ENCODE measurements around the gene MORC1.

MORC1 gene

DNA sequence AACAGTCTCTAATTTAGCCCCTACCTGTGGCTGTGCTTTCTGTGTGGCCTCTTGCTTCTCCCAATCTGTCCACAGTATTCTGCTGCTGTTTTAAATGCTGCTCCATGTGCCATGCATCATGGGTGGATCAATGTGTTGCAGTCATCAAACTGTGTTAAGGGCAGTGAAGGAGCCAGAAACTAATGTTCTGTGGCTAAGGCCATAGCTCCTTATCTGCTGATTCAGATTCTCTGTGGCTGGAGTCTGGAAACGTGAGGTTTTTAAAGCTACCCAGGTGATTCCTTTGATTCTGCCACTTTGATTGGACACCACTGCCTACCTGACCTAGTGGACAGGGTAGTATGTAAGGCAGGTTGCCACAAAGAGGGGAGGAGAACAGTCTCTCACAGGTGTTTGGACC, 44.8 kb downstream of the MORC1 start:
- no peak overlapping the region for H3K4me3 ChIP-seq (ENCODE audit: insufficient read depth, low read depth, low read length, poor library complexity, severe bottlenecking)
- no peaks in the 10 kb centered on the region for H3K27me3 ChIP-seq (replicated peaks; ENCODE audit: control insufficient read depth, insufficient read depth, low read length, poor library complexity, severe bottlenecking)
- no peaks in the 10 kb centered on the region for H3K4me1 ChIP-seq (ENCODE audit: control insufficient read depth, insufficient read depth, low read length, poor library complexity, severe bottlenecking)
- H3K9me3 ChIP-seq (ENCODE audit: control insufficient read depth, low read length) = no peaks in the 10 kb centered on the region
- no peak for DNase-seq
- no peaks in the 10 kb centered on the region for H3K36me3 ChIP-seq (ENCODE audit: control insufficient read depth, insufficient read depth, low read length)
- H3K27ac ChIP-seq (ENCODE audit: insufficient read depth, low read length, poor library complexity, severe bottlenecking) = no peak overlapping the region

DNA sequence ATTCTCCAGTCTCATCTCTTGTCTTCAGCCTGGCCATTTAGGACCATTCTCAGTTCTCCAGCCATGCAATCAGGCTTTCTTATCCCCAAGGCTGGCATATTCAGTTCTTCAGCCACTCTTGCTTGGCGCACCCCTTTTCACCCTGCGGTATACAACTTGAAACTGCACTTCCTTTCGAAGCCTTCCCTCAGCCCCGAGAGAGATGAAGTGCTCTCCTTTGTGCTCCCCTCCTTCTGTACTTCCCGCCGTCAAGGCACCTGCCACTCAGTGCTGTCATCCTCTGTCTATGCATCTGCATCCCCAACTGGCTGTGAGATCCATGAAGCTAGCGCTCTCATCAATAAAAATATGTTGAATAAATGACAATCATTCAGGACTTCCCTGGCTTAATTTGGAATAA, 45.7 kb downstream of the MORC1 start:
- Histone ChIP-seq H3K27ac (ENCODE audit: insufficient read depth, low read length, poor library complexity, severe bottlenecking) (no peak overlapping the region), H3K4me1 (ENCODE audit: control insufficient read depth, insufficient read depth, low read length, poor library complexity, severe bottlenecking) (no peaks in the 10 kb centered on the region), H3K27me3 (replicated peaks; ENCODE audit: control insufficient read depth, insufficient read depth, low read length, poor library complexity, severe bottlenecking) (no peaks in the 10 kb centered on the region), H3K9me3 (ENCODE audit: control insufficient read depth, low read length) (no peaks in the 10 kb centered on the region), H3K36me3 (ENCODE audit: control insufficient read depth, insufficient read depth, low read length) (no peaks in the 10 kb centered on the region), H3K4me3 (ENCODE audit: insufficient read depth, low read depth, low read length, poor library complexity, severe bottlenecking) (no peak overlapping the region)
- DNase-seq = no peak

DNA sequence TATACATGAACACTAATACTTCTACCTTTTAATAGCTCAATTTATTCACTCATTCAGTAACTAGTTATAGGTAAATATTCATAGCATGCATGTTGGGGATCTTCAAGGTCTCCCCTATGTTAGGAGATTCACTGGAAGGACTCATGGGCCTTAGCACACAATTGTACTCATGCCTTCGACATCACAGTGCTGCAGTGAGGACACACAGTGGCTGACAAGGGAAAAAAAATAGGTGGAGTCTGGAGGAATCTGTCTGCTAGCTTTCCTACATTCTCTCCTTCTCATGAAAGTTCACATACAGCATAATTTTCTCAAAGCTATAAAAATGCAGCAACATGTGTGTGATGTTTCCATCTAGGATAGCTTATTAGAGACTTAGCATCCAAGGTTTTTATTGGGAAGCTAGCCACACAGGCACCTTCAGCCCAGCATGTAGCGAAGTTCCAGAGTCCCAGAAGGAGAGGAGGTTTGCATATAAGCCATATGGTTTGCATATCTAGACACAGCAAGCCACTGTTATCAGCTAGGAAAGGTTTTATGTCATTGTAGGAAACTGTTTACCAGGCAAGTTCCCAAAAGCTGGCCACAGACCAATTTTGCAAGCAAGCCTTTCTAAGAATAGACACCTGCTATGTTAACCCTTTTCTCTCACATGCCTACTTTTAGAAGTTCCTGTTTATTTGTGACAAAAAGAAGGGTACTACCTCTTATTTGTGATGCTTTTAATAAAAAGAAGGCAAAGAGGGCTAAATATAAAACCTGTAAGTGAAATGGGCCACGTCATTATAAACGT, 46.4 kb downstream of the MORC1 start:
- Histone ChIP-seq H3K9me3 (ENCODE audit: control insufficient read depth, low read length) (no peaks in the 10 kb centered on the region), H3K4me1 (ENCODE audit: control insufficient read depth, insufficient read depth, low read length, poor library complexity, severe bottlenecking) (no peaks in the 10 kb centered on the region), H3K4me3 (ENCODE audit: insufficient read depth, low read depth, low read length, poor library complexity, severe bottlenecking) (no peak overlapping the region), H3K27ac (ENCODE audit: insufficient read depth, low read length, poor library complexity, severe bottlenecking) (no peak overlapping the region), H3K36me3 (ENCODE audit: control insufficient read depth, insufficient read depth, low read length) (no peaks in the 10 kb centered on the region), H3K27me3 (replicated peaks; ENCODE audit: control insufficient read depth, insufficient read depth, low read length, poor library complexity, severe bottlenecking) (no peaks in the 10 kb centered on the region)
- no peak for DNase-seq

GRCh38 chr3:109070211-109070610, 47.7 kb downstream of the MORC1 start:
- no peaks in the 10 kb centered on the region for H3K27me3 ChIP-seq (replicated peaks; ENCODE audit: control insufficient read depth, insufficient read depth, low read length, poor library complexity, severe bottlenecking)
- no peak overlapping the region for H3K27ac ChIP-seq (ENCODE audit: insufficient read depth, low read length, poor library complexity, severe bottlenecking)
- no peak for DNase-seq
- H3K4me3 ChIP-seq (ENCODE audit: insufficient read depth, low read depth, low read length, poor library complexity, severe bottlenecking) = no peak overlapping the region
- H3K36me3 ChIP-seq (ENCODE audit: control insufficient read depth, insufficient read depth, low read length) = no peaks in the 10 kb centered on the region
- H3K9me3 ChIP-seq (ENCODE audit: control insufficient read depth, low read length) = no peaks in the 10 kb centered on the region
- no peaks in the 10 kb centered on the region for H3K4me1 ChIP-seq (ENCODE audit: control insufficient read depth, insufficient read depth, low read length, poor library complexity, severe bottlenecking)

GRCh38 chr3:109066864-109067263, 51.1 kb downstream of the MORC1 start:
- no peak for DNase-seq
- Histone ChIP-seq H3K4me1 (ENCODE audit: control insufficient read depth, insufficient read depth, low read length, poor library complexity, severe bottlenecking) (no peaks in the 10 kb centered on the region), H3K27me3 (replicated peaks; ENCODE audit: control insufficient read depth, insufficient read depth, low read length, poor library complexity, severe bottlenecking) (no peaks in the 10 kb centered on the region), H3K4me3 (ENCODE audit: insufficient read depth, low read depth, low read length, poor library complexity, severe bottlenecking) (no peak overlapping the region), H3K27ac (ENCODE audit: insufficient read depth, low read length, poor library complexity, severe bottlenecking) (no peak overlapping the region), H3K9me3 (ENCODE audit: control insufficient read depth, low read length) (no peaks in the 10 kb centered on the region), H3K36me3 (ENCODE audit: control insufficient read depth, insufficient read depth, low read length) (no peaks in the 10 kb centered on the region)

GRCh38 chr3:109059264-109059663, 58.7 kb downstream of the MORC1 start:
- Histone ChIP-seq H3K4me3 (ENCODE audit: insufficient read depth, low read depth, low read length, poor library complexity, severe bottlenecking) (no peak overlapping the region), H3K4me1 (ENCODE audit: control insufficient read depth, insufficient read depth, low read length, poor library complexity, severe bottlenecking) (no peaks in the 10 kb centered on the region), H3K27me3 (replicated peaks; ENCODE audit: control insufficient read depth, insufficient read depth, low read length, poor library complexity, severe bottlenecking) (no peaks in the 10 kb centered on the region), H3K36me3 (ENCODE audit: control insufficient read depth, insufficient read depth, low read length) (no peaks in the 10 kb centered on the region), H3K9me3 (ENCODE audit: control insufficient read depth, low read length) (no peaks in the 10 kb centered on the region), H3K27ac (ENCODE audit: insufficient read depth, low read length, poor library complexity, severe bottlenecking) (no peak overlapping the region)
- DNase-seq = no peak

GRCh38 chr3:109057616-109058015, 60.3 kb downstream of the MORC1 start:
- Histone ChIP-seq H3K27me3 (replicated peaks; ENCODE audit: control insufficient read depth, insufficient read depth, low read length, poor library complexity, severe bottlenecking) (no peaks in the 10 kb centered on the region), H3K4me3 (ENCODE audit: insufficient read depth, low read depth, low read length, poor library complexity, severe bottlenecking) (no peak overlapping the region), H3K4me1 (ENCODE audit: control insufficient read depth, insufficient read depth, low read length, poor library complexity, severe bottlenecking) (no peaks in the 10 kb centered on the region), H3K27ac (ENCODE audit: insufficient read depth, low read length, poor library complexity, severe bottlenecking) (no peak overlapping the region), H3K9me3 (ENCODE audit: control insufficient read depth, low read length) (no peaks in the 10 kb centered on the region), H3K36me3 (ENCODE audit: control insufficient read depth, insufficient read depth, low read length) (no peaks in the 10 kb centered on the region)
- DNase-seq = no peak

GRCh38 chr3:109057056-109057455, 60.9 kb downstream of the MORC1 start:
- Histone ChIP-seq H3K4me3 (ENCODE audit: insufficient read depth, low read depth, low read length, poor library complexity, severe bottlenecking) (no peak overlapping the region), H3K9me3 (ENCODE audit: control insufficient read depth, low read length) (no peaks in the 10 kb centered on the region), H3K4me1 (ENCODE audit: control insufficient read depth, insufficient read depth, low read length, poor library complexity, severe bottlenecking) (no peaks in the 10 kb centered on the region), H3K36me3 (ENCODE audit: control insufficient read depth, insufficient read depth, low read length) (no peaks in the 10 kb centered on the region), H3K27ac (ENCODE audit: insufficient read depth, low read length, poor library complexity, severe bottlenecking) (no peak overlapping the region), H3K27me3 (replicated peaks; ENCODE audit: control insufficient read depth, insufficient read depth, low read length, poor library complexity, severe bottlenecking) (no peaks in the 10 kb centered on the region)
- no peak for DNase-seq

- Histone ChIP-seq H3K27ac (ENCODE audit: insufficient read depth, low read length, poor library complexity, severe bottlenecking) (no peak overlapping the region), H3K4me1 (ENCODE audit: control insufficient read depth, insufficient read depth, low read length, poor library complexity, severe bottlenecking) (no peaks in the 10 kb centered on the region), H3K9me3 (ENCODE audit: control insufficient read depth, low read length) (no peaks in the 10 kb centered on the region), H3K4me3 (ENCODE audit: insufficient read depth, low read depth, low read length, poor library complexity, severe bottlenecking) (no peak overlapping the region), H3K27me3 (replicated peaks; ENCODE audit: control insufficient read depth, insufficient read depth, low read length, poor library complexity, severe bottlenecking) (no peaks in the 10 kb centered on the region), H3K36me3 (ENCODE audit: control insufficient read depth, insufficient read depth, low read length) (no peaks in the 10 kb centered on the region)
- DNase-seq = no peak
Observed at GRCh38 chr3:109050591-109051167, 67.3 kb downstream of the MORC1 start.

- no peak overlapping the region for H3K4me3 ChIP-seq (ENCODE audit: insufficient read depth, low read depth, low read length, poor library complexity, severe bottlenecking)
- H3K27me3 ChIP-seq (replicated peaks; ENCODE audit: control insufficient read depth, insufficient read depth, low read length, poor library complexity, severe bottlenecking) = no peaks in the 10 kb centered on the region
- H3K27ac ChIP-seq (ENCODE audit: insufficient read depth, low read length, poor library complexity, severe bottlenecking) = no peak overlapping the region
- DNase-seq = no peak
- H3K36me3 ChIP-seq (ENCODE audit: control insufficient read depth, insufficient read depth, low read length) = no peaks in the 10 kb centered on the region
- H3K9me3 ChIP-seq (ENCODE audit: control insufficient read depth, low read length) = no peaks in the 10 kb centered on the region
- no peaks in the 10 kb centered on the region for H3K4me1 ChIP-seq (ENCODE audit: control insufficient read depth, insufficient read depth, low read length, poor library complexity, severe bottlenecking)
Observed at GRCh38 chr3:109047366-109047765, 70.6 kb downstream of the MORC1 start.

Measured in effector memory CD4-positive, alpha-beta T cell (primary cell).